Kidney epithelial cell (primary cell): ENCODE data around the gene RIC1. TPM values are rescaled to one million over a fixed set of nuclear protein-coding genes. Genes with fewer than 3 reads are reported as not detected.

ENCODE experiments used
- DNase-seq: peaks from one replicate; pipeline ENCODE4 v3.0.0-alpha.2; 2010; ENCODE audit warnings: low read depth
- H3K27me3 ChIP-seq: 2 replicates; pipeline ENCODE4 v1.6.0; 2011; ENCODE audit warnings: low read length; ENCODE audit not compliant: control insufficient read depth, insufficient read depth
- H3K36me3 ChIP-seq: 2 replicates; pipeline ENCODE4 v1.5.1; 2011; ENCODE audit warnings: low read length; ENCODE audit not compliant: control insufficient read depth, insufficient read depth
- H3K4me3 ChIP-seq: 2 replicates; pipeline ENCODE4 v1.5.1; 2011; ENCODE audit warnings: low read depth, mild to moderate bottlenecking, control low read depth, low read length
- total RNA-seq: library from RNA; depleted of rRNA; stranded (reverse); fragments of >200 nt; gene quantifications from 2 replicates; pipeline ENCODE4 v1.2.3, GENCODE V29; 2015
- TF ChIP-seq, protein P1 (sequence below): IDR thresholded peaks from 2 replicates; pipeline ENCODE4 v1.5.1; 2011; ENCODE audit warnings: mild to moderate bottlenecking, moderate library complexity, low read length, control low read depth, inconsistent platforms; ENCODE audit not compliant: insufficient read depth, poor library complexity, severe bottlenecking

The RIC1 gene
- total RNA-seq, 1 donor from 2014 or later: 16.8 TPM

- no peaks in the 10 kb centered on the region for H3K27me3 ChIP-seq
- DNase-seq: no peak
- TF ChIP-seq, protein P1, sequence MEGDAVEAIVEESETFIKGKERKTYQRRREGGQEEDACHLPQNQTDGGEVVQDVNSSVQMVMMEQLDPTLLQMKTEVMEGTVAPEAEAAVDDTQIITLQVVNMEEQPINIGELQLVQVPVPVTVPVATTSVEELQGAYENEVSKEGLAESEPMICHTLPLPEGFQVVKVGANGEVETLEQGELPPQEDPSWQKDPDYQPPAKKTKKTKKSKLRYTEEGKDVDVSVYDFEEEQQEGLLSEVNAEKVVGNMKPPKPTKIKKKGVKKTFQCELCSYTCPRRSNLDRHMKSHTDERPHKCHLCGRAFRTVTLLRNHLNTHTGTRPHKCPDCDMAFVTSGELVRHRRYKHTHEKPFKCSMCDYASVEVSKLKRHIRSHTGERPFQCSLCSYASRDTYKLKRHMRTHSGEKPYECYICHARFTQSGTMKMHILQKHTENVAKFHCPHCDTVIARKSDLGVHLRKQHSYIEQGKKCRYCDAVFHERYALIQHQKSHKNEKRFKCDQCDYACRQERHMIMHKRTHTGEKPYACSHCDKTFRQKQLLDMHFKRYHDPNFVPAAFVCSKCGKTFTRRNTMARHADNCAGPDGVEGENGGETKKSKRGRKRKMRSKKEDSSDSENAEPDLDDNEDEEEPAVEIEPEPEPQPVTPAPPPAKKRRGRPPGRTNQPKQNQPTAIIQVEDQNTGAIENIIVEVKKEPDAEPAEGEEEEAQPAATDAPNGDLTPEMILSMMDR: no peak
- no peaks in the 10 kb centered on the region for H3K36me3 ChIP-seq
- no peak overlapping the region for H3K4me3 ChIP-seq
Measured at GRCh38 chr9:5608298-5609225, 20.3 kb upstream of the RIC1 start.

GRCh38 chr9:5609226-5609596 lies 19.7 kb upstream of the RIC1 start:
- Histone ChIP-seq H3K4me3 (no peak overlapping the region), H3K36me3 (no peaks in the 10 kb centered on the region), H3K27me3 (no peaks in the 10 kb centered on the region)
- no peak for DNase-seq
- TF ChIP-seq, protein P1: no peak

- TF ChIP-seq, protein P1: no peak
- DNase-seq: no peak
- Histone ChIP-seq H3K27me3 (no peaks in the 10 kb centered on the region), H3K4me3 (no peak overlapping the region), H3K36me3 (no peaks in the 10 kb centered on the region)
Measured at GRCh38 chr9:5610491-5610890, 18.4 kb upstream of the RIC1 start.

GRCh38 chr9:5611321-5612184 lies 17.4 kb upstream of the RIC1 start:
- TF ChIP-seq, protein P1: no peak
- no peaks in the 10 kb centered on the region for H3K36me3 ChIP-seq
- no peak overlapping the region for H3K4me3 ChIP-seq
- no peaks in the 10 kb centered on the region for H3K27me3 ChIP-seq
- no peak for DNase-seq

- no peak overlapping the region for H3K4me3 ChIP-seq
Measured at GRCh38 chr9:5612185-5612530, 16.7 kb upstream of the RIC1 start.

More at GRCh38 chr9:5612185-5612530, 16.7 kb upstream of the RIC1 start:
- TF ChIP-seq, protein P1: no peak
- no peak for DNase-seq
- Histone ChIP-seq H3K27me3 (no peaks in the 10 kb centered on the region), H3K36me3 (no peaks in the 10 kb centered on the region)
